HG02763 (cell line): ENCODE results near the gene KRTAP10-12.
"Not testable (repeated sequence)": the region's sequence is repeated elsewhere in the genome, so short reads cannot be mapped to it uniquely, and the experiment has no call there.

ENCODE experiments used
- ATAC-seq: cut with Tn5 transposase; IDR thresholded peaks from one replicate; pipeline ENCODE4 v1.9.1; 2021; ENCODE audit warnings: mild to moderate bottlenecking, moderate library complexity; ENCODE audit not compliant: unreplicated experiment

Gene KRTAP10-12

DNA sequence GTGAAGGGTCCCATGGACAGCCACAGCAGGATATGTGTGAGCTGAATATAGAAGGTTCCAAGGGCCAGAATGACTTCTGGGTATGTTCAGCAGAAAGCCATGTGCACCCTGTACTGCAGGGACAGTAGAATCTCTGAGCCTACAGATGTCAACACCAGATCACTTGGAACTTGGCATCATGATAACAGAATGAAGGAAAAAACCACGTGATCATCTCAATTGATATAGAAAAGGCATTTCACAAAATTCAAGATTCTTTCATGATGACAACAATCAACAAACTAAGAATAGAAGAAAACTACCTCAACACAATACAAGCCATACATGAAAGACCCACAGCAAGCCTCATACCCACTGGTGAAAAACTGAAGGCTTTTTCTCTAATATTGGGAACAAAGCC, 29.4 kb upstream of the KRTAP10-12 start:
- ATAC-seq: no peak

DNA sequence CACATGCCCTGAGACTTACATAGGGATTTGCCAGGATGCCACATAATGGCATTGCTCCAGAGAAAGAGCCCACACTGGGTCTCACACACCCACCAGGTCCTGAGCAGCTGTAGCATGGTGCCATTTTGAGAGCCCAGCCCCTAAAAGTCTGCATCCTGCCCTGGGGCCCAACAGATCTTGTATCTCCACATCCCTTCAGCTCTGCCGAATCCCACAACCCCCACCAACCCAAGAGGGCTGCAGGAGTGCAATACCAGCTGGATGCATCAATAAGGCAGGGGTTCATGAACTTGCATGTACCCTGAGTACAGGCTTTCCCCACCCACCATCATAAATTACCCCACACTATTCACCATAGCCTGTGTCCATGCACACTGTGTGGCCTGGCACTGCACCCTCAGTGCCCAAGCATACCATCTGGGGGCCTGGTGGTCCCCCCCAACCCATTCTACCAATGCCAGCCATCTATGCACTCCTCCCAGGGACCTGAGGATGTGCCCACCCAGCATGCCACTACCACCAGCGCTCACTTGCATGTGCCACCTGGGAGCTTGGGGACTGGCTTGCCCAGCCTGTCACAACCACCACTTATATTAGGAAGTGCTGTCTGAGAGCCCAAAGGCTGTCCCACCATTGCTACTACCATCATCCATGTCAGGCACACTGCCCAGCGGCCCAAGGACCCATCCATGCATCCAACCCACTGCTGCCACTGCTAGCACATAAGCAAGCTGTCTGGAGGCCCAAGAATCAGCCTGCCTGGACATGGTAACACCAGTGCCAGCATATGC, 26.1 kb upstream of the KRTAP10-12 start:
- no peak for ATAC-seq

- no peak for ATAC-seq
These were observed 25.1 kb upstream of the KRTAP10-12 start for GRCh38 chr21:44671911-44672310.

- no peak for ATAC-seq
These were observed 19.1 kb upstream of the KRTAP10-12 start for GRCh38 chr21:44677881-44678280.

DNA sequence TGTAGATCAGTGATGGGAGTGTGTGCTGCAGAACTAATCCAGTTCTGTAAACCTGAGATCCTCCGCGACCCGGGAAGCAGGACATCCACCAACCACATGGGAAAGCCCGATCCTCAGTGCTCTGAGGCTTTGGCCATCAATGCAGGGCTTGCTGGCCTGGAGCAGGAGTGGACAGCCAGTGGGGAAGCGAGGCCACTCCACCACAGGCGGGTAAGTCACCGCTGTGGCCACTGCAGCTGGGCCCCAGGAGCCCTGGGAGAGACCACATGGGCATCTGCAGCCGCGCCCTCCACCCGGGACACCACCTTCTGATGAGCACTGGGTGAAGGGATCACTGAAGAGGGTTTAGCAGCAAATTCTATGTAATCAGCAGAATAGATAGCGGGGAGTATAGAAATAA, 15.8 kb upstream of the KRTAP10-12 start:
- no peak for ATAC-seq

GRCh38 chr21:44681861-44682579, 15.0 kb upstream of the KRTAP10-12 start, which contains the start of gene KRTAP12-1:
Gene KRTAP12-1 (minus strand): TSS chr21:44682163. CDS start chr21:44682123, 40 bp downstream.
- ATAC-seq: no peak

DNA sequence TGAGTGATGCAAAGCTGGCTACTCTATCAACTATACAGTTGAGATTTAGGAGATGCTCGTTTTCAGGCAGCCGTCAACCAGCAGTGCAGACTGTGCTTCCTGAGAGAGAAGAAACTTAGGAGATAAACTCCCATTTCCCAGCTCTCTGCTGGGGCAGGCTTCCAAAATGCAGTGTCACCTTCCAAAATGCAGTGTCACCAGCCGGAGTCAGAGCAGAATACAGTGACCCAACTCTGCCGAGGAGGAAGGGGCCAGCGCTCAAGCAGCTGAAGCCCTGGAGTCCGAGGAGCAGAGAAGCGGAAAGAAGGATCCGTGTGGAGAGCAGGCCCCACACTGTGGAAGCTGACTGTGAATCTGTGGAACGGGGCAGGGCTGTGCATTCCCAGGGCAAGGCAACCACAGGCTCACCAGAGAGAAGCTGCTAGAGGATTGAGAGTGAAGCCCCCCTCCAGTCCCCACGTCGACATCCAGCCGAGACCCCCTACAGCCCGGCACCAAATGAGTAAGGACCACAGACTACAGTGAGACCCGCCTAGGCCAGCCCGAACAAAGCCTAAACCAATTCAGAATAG, 14.3 kb upstream of the KRTAP10-12 start:
- no peak for ATAC-seq

- no peak for ATAC-seq
These were observed 12.9 kb upstream of the KRTAP10-12 start for GRCh38 chr21:44684077-44684476.

- no peak for ATAC-seq
These were observed 12.5 kb upstream of the KRTAP10-12 start for GRCh38 chr21:44684483-44684882.

DNA sequence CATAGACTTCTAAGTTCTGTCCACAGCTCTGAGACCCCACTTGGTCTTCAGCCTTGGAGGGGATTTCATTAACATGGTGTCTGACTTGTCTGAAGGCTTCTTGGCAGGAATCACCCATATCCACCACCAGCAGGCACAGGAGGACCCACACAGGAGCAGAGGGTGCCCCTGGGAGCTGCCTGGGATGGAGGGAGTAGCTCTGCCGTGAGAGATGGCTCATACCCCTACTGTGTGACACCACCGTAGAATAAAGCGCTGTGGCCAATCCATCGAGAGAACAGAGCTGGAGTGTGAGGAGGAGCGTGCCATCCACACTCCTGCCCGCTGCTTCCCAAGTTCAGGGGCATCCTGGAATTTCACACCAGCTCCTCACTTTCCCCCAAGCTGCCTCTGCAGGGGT, 11.9 kb upstream of the KRTAP10-12 start:
- not testable (repeated sequence) for ATAC-seq

DNA sequence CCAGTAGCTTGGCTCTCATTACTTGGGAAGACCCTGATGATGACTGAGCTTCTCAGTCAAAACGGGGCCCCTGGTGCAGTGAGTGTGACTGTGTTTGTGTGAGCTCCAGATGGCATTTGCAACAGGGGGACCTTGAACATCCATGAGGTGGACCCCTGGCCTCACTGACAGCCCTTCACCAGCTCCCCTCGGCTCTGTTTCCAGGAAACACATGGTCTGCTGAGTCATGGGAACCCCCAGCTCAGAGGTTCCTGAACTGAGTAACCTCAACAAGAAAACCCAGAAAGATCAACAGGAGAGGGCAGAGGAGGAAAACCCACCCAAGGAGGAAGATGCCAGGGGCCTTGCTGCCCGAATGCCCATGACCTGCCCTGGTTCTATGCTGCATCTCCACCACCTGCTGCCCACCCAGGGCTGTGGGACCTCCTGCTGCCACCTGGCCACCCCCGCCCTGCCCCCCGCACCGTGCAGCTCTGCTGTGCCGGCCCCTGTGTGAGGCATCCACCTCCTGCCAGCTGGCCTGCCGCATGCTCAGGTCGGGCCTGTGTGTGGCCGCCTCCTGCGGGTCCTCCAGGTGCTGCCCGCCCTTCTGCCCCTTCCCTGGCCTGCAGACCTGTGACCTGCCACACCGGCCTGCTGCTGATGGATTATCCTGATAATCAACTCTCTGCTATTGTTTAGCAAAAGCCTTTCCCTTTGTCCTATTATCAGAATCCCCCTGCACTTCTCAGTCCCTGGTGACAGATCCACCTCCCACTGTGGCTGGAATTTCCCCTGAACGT, 10.8 kb upstream of the KRTAP10-12 start:
- ATAC-seq: no peak

DNA sequence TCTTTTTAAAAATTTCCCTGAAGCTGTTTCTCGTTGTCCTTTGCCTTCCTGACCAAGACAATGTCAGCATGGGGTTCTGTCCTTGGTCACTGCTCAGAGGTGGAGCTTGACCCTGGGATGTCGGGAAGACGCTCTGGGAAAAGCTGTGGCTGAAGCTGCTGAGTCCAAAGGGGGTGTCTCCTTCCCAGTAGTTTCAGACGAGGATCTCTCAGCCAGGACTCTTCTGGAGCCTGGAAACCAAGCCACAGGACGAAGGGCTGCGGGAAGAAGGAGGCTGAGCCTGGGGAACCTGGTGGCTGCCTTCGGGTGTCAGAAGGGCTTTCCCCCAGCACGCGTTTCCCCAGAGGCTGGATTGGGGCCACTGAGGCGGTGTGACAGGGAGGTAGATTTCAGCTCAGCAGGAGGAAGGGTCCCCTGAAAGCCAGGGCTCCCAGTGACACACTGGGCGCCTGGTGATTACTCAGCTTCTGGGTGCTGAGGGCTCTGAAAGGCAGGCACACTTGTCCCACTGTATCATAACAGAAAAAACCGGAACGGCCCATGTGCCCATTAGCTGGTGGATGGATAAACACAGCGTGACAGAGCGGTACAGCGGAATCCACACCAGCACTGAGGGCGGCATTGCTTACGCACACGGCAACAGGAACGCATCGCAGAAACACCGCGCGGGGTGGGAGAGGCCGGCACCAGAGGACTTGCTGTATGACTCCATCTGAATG, 10.0 kb upstream of the KRTAP10-12 start:
- ATAC-seq: no peak

DNA sequence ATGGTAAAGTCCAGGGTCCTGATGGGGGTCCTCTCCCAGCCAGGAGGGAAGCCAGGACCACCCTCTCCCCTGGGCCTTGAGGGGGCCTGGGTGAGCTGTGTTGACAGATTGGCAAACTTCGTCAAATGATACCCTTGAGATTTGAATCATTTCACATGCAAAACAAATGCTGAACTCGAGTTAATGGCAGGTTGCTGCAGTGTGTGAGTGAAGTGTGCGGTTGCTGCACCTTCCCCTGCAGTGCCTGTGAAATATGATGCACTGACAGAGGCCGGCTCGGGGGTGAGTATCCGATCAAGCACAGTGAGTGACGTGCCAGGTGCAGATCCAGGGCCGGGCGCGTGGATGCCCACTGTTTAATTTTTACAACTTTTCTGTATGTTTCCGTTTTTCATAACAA, 9.3 kb upstream of the KRTAP10-12 start:
- no peak for ATAC-seq

- not testable (repeated sequence) for ATAC-seq
These were observed 7.2 kb upstream of the KRTAP10-12 start for GRCh38 chr21:44689740-44690139.

GRCh38 chr21:44691686-44692085, 5.3 kb upstream of the KRTAP10-12 start:
- ATAC-seq: no peak

- no peak for ATAC-seq
These were observed 4.0 kb upstream of the KRTAP10-12 start for GRCh38 chr21:44692798-44693512.

GRCh38 chr21:44694776-44695175, 2.2 kb upstream of the KRTAP10-12 start:
- no peak for ATAC-seq

DNA sequence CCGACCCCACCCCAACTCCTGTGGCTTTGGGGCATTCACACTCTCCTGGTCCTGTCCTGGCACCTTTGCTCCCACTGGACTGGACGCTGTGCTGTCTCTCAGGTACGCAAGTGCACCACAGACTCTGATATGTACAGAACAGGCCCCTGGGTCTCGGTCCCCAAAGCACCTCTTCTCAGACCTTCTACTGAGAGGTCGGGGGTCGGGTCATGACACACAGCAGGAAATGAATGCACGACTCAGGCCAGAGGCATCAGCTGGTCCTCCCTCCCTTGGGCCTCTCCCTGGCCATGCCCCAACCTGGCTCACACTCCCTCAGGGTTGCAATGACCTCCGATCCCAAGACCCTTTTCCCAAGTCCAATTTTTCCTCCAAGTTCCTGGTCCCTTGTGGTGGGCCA, 1.8 kb upstream of the KRTAP10-12 start:
- ATAC-seq: no peak

GRCh38 chr21:44695641-44696040, 1.3 kb upstream of the KRTAP10-12 start:
- no peak for ATAC-seq

- ATAC-seq: no peak
These were observed 400 bp upstream of the KRTAP10-12 start for GRCh38 chr21:44696572-44696971.
